Measurements from ENCODE around the gene EXOC7. TPM values are rescaled to one million over a fixed set of nuclear protein-coding genes. Genes with fewer than 3 reads are reported as not detected.

EXOC7 gene, protein sequence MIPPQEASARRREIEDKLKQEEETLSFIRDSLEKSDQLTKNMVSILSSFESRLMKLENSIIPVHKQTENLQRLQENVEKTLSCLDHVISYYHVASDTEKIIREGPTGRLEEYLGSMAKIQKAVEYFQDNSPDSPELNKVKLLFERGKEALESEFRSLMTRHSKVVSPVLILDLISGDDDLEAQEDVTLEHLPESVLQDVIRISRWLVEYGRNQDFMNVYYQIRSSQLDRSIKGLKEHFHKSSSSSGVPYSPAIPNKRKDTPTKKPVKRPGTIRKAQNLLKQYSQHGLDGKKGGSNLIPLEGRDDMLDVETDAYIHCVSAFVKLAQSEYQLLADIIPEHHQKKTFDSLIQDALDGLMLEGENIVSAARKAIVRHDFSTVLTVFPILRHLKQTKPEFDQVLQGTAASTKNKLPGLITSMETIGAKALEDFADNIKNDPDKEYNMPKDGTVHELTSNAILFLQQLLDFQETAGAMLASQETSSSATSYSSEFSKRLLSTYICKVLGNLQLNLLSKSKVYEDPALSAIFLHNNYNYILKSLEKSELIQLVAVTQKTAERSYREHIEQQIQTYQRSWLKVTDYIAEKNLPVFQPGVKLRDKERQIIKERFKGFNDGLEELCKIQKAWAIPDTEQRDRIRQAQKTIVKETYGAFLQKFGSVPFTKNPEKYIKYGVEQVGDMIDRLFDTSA
- 100 to 1,000 TPM; 138 to 167 (median 154) TPM for polyA plus RNA-seq (ENCODE audit: insufficient read length in 4 of 4)

DNA sequence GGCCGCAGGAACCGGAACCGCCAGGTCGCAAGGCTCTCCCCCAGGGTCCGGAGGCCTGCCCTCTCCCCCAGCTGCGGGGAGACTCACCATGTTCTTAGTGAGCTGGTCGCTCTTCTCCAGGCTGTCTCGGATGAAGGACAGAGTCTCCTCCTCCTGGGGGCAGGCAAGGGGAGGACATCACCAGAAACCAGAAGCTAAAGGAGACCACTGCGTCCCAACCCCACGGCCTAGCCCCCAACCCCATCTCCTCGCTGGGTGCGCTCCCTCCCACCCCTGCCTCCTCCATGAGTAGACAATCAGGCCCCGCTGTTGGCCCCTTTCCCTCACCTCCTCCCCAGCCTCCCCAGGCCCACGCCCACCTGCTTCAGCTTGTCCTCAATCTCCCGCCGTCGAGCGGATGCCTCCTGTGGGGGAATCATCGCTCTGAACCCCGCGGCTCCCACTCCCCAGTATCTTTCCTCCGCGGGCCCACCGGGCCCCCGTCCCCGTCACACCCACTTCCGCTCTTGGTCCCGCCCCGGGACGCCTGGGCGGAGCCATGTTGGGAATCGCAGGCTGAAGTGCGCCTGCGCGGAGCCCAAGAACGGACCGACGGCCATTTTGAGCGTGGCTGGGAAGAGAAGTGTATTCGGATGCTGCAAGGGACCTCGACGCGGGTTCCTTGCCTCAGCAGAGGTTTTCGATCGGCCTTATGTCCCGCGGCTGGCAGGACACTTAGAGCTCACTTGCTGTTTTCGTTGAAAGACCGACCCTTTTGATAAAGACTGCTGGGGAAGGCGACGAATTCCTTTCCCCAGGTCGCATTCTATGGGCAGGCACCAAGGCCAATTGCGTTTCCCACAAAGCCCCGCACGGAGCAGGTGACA, at the start of gene EXOC7:
EXOC7 (minus strand) TSS at position 514 of the 866 bp plus-strand sequence; CDS start at position 419, 95 bp downstream.
- DNase-seq (ENCODE audit: low read depth in 4 of 4, low spot score in 3 of 4): peak; percentile 87 to 92 (median 89)

DNA sequence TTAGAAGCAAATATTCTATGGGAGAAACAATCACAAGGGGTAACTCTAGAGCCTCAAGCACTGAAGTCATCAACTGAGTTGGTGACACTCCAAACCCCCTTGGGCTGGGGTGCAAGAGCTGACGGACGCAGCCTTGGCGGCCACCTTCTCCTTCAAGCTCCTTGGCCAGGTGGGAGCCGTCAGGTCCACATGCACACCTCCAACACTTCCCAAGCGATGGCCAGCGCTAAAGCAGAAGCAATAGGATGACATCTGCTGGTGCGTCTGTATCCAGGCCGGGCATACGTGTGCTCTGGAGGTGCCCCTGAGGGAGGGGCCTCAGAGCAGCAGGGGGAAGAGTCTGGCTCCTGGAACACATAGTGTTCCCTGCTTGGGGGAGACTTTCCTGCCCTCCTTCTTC, 49.6 kb upstream of the EXOC7 start:
- no peak for DNase-seq (ENCODE audit: low read depth in 4 of 4, low spot score in 3 of 4)

DNA sequence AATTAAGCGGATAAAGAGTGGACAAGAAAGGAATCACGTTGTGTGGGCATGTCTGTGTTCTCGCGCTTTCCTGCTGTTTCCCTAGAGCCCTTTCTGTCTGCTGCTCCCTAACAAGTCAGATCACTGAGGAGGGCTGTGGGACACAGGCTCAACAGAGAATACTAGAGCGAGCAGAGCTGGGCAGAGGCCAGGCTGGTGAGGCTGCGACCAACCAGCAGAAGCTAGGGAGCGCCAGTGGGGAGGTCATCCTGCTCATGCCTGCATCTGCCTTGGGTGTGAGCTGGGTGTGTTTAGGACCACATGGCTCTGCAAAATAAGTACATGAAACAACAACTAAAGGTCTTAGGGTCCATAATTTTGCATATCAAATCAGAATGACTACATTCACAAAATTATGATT, 49.0 kb upstream of the EXOC7 start:
- DNase-seq (ENCODE audit: low read depth in 4 of 4, low spot score in 3 of 4): no peak

DNA sequence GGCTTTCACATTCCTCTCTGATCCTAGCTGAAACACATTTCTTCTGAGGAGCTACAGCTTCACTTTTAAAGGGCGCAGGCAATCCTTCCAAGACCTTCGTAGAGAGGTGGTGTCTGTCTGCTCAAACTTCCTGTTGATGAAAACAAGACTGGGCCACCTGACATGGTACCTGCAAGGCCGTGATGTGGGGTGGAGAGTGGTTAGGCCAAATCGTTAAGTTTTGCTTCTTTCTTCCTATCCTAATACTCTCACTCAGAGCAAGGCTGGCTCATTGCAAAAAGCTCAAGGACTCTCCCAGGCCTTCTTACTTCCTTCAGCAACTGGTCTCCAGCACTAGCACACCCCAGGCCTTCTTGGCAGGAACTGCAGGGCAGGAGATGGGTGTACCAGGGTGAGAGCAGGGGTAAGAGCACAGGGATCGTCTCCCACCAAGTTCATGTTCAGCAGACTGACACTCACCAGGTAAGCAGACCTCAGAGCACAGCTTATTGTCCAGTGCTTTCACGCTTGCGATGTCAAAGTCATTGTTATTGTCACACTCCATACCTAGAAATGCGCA, 48.4 kb upstream of the EXOC7 start:
- DNase-seq (ENCODE audit: low read depth in 4 of 4, low spot score in 3 of 4): no peak

DNA sequence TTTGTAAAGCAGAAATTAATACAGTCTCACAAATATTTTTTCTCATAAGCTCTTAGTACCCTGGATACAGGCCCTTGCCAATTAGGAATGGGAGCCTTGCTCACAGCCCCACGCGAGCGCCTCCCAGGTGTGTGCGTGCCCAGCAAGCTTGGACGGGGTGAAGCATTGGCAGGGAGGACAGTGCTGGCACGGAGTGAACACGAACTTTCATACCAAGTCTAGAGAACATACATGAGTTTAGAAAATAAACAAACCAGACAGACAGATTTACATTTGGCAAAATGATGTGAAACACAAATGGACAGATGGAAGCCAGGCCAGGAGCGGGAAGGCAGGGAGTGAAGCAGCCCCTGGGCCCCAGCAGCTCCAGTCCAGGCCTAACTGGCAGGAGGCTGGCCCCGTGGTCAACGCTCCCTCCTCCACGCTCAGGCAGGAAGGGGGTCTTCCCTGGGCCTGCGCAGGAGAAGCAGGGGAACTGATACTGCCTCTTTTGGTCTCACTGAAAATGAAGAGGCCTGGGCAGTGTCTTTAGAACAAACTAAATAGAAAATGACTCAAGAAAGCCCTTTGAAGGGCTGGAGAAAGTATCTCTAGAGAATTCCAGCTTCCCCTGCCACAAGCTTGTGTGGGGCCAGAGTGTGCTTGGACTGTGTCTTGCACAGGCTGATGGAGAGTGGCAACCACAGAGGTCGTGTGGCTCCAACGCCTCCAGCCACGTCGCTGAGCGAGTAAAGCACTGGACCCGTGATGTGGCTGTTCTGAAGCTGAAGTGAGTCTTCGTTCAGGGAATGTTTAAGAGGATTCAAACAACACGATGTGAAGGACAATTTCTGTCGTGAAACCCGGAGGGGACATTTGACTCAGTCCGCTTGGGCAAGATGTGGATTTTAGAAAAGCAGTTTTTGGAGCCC, 47.4 kb upstream of the EXOC7 start:
- no peak for DNase-seq (ENCODE audit: low read depth in 4 of 4, low spot score in 3 of 4)

DNA sequence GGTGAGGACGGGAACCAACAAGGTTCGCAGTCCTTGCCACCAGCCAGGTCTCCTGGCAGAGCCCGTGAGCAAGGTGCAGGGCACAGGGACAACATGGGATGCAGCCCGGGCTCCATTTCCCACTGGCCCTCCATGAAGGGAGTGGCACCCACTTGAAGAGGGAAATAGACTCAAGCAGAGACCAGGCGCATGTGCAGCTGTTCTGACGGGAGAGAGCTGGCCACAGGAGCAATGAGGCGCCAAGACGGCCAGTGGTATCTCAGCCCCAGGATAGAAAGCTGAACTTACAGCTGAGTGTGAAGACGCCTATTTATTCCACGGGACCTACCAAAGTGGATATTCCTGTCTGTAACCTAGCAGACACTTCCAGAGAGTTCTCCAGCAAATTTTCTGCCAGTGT, 45.6 kb upstream of the EXOC7 start:
- DNase-seq (ENCODE audit: low read depth in 4 of 4, low spot score in 3 of 4): no peak

DNA sequence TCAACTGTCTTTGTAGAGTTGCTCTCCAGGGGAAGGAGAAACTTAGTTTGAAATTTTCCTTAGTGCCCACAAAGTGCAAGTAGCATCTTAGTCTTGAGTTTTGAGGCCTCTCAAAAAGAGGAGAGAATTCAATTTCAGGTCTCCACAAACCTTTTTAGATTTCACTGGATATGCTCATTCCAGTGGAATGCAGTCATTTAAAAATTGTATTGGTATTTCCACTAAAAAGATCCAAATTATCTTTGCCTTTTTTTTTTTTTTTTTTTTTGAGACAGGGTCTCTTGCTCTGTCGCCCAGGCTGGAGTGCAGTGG, 44.4 kb upstream of the EXOC7 start:
- DNase-seq (ENCODE audit: low read depth in 4 of 4, low spot score in 3 of 4): no peak

DNA sequence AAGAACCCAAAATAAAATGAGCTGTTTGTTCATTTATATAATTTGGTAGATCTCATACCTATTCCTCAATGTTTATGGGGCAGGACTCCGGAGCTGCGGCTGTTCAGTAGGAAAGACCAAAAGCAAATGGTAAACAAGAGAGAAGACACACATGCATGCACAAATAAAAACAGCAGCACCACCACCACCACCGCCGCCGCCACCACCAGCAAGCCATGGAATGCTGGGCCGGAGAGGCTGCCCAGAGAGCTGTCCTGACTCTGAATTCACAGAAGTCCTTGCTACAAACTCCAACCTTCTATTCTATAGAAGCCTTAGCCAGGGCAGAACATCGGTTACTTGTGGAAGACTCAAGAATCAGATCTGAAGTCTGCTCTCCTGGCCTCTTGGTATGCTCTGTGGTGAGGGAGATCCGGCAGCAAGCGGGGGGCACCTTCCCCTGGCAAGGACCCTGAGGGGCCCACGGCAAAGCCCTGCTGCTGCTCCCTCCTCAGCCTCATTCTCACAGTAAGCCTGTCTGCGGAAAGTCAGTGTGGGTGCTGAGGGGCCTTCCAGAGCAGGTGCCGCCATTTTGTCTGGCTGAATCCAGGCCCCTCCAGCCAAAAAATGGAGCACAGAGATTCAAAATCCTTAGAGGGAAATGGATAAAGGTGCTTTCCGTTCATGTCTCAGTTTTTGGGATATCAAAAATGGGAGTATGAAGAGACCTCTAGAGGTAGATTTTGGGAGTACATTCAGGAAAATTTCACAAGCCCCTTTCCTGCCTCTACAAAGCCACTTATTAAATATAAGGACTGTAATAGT, 43.8 kb upstream of the EXOC7 start:
- DNase-seq (ENCODE audit: low read depth in 4 of 4, low spot score in 3 of 4): no peak

DNA sequence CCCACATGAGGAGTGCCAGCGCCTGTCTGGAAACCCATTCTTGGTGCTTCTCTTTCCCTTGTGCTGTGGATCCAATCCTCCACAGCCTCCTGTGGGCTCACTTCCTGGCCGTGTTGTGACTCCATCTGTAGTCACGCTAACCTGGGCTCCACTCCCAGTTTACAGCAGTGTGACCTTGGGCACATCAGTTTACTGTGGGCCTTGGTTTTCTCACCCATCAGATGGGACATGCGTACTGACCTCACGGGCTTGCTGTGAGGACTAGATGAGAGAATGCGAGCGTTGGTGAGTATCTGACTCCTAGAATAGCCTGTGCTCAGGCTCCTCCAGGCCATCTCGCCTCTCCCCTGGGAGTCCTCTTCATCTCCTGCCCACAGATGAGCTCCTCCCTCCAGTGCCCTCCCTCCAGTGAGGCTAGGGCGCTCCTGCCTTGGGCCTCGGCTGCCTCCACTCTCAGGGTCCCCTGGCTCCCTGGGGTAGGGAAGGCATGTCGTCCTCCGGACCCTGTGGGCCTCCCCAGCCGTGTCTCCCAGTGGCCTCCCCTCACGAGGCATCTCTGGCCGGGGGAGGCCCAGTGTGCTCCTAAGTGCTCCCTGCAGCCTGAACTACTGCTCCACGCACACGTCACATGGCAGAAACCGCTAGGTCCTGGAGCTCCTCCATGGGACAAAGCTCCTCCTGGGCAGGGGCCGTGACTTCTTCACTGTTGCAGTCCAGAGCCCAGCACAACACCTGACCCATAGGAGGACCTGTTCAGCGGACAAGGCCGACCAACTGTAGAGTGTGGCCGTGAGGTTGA, 42.7 kb upstream of the EXOC7 start:
- no peak for DNase-seq (ENCODE audit: low read depth in 4 of 4, low spot score in 3 of 4)

DNA sequence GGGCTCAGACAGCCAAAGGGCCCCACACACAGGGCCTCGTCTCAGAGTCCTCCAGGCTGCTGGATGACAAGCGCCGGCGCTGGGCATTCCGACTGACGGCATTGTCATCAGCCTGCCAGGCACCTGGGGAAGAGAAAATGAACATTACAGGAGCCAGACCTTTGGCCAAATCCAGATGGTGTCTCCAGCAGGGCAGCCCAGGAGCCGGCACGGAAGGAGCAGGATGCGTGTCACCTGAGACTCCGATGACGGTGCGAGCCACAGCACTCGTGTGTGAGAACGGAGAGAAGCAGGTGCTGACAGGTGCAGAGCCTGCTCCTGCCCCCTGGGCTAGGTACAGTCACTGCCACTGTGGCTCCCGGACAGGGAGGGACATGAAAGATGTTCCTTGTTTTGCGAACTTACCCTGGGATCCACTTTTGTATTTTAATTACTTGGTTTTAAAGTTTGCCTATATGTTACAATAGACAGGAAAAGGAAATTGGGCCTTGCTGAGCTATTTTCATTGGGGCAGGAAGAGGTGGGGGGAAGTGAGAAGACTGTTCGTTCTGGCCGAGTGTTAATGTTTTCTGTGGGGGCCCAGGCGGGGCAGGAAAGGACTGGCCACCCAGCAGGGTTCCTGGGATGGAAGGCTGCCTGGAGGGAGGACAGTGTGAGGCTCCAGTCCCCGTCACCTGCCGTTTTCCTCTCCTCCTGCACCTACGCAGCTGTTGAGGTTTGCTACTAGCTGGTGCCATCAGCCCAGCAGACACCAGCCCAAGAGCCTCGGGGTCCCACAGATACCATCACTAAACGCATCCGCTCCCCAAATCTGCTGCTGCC, 41.9 kb upstream of the EXOC7 start:
- DNase-seq (ENCODE audit: low read depth in 4 of 4, low spot score in 3 of 4): no peak

DNA sequence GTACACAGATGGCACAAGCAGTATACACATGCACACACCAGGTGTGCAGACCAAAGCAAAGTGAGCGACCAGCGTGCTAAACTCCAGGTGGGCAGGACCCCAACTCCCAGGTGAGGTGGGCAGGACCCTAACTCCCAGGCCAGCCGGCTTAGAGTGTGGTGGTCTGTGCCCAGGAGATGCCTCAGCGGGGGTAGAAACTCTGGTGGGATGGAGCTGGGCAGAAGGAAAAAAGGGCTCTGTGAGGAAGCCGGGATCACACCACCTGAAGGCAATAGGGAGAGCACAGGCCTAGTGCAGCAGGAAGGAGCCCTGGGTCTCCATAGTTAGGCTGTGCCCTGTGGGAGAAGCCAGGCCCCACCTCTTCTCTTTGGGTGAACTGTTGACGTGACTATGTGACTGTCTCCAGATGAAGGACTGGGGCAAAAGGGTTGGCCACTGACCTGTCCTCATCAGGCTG, 39.0 kb upstream of the EXOC7 start:
- DNase-seq (ENCODE audit: low read depth in 4 of 4, low spot score in 3 of 4): no peak

DNA sequence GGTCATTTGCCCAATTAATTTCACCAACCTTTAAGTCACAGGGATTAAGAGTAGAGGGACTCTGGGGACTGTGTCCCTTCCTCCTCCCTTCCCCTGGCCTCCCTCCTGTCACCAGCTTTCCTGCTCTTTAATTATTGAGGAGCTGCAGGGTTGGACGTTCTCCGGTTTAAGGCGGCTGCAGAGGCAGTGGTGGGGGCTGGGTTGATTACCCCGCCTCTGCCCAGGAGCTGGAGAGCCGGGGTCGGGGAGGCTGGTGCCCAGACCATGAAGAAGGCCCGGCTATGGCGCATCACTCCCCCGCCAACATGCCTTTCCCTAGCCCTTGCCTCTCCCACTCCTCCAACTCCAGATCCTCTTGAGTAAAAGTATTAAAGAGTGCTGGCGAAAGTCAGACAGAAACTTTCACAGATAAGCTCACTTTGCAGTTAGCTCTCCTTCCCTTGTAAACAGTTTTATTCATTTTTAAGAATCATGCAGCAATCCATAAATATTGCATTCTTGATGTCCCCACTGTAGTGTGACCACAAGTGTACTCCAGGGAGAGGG, 38.5 kb upstream of the EXOC7 start:
- DNase-seq (ENCODE audit: low read depth in 4 of 4, low spot score in 3 of 4): no peak

DNA sequence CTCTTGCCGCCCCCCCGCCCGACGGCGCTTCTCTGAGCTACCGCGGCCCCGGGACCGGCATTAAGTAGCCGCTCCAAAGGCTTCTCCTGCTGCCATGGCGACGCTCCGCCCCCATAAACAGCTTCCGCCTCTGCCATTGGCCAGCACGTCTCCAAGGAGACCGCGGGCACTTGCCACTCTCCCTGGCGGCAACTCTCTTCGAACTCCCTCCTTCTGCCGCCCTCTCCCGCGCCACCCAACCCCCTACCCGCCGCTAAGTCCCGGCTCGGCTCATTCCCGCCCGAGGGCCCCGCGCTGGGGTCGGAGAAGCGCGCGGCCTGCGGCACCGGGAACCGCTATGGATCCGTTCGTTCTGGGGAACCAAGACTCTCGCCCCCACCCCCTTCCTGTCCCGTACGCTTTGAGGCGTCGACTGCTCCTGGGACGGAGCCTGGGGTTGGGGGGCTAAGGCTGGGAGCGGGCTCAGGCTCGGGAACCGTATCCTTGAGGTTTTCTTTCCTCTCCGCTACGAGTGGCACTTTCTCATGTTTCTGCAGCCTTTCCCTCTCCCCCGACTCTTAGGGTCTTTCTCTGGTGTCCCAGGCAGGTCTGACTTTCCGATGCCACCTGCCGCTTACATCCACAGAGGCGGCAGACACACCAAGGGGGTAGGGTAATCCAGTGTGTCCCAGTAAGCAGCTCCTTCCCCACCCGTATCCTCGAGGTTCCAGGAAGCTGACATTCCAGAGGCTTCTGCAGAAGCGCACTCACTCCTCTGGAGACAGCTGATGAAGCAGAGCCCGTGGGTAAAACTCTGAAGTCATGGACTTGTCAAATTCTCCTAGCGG, 37.8 kb upstream of the EXOC7 start, which contains the start of gene FOXJ1:
FOXJ1 (minus strand) TSS at position 34 of the 827 bp plus-strand sequence. CDS start 850 bp downstream, outside the sequence.
- DNase-seq (ENCODE audit: low read depth in 4 of 4, low spot score in 3 of 4): peak; percentile 76 to 91 (median 88)

DNA sequence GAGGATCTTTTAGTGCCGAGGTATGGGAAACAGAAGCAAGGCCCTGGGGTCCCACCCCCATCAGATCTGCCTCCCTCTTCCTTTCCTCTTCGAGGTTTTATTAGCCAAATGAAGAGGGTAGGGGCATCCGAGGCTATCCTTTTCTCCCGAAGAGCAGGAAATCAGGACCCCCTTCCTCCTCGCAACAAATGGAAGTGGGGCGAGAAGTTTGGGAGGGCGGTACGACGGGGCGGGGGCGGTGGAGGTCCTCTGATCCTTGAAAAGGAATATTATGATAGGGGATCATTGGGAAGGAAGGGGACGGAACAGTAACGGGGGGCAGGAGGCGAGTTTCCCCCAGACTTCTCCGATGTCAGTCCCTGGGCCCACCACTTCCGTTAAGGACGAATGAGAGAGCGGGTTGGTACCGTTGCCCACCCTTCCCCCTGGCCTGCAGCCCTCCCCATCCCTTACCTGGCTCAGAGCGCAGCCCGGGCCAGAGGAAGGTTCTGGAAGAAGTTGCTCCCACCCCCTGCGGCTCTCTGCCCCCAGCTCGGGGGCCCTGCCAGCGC, 37.1 kb upstream of the EXOC7 start:
- no peak for DNase-seq (ENCODE audit: low read depth in 4 of 4, low spot score in 3 of 4)

DNA sequence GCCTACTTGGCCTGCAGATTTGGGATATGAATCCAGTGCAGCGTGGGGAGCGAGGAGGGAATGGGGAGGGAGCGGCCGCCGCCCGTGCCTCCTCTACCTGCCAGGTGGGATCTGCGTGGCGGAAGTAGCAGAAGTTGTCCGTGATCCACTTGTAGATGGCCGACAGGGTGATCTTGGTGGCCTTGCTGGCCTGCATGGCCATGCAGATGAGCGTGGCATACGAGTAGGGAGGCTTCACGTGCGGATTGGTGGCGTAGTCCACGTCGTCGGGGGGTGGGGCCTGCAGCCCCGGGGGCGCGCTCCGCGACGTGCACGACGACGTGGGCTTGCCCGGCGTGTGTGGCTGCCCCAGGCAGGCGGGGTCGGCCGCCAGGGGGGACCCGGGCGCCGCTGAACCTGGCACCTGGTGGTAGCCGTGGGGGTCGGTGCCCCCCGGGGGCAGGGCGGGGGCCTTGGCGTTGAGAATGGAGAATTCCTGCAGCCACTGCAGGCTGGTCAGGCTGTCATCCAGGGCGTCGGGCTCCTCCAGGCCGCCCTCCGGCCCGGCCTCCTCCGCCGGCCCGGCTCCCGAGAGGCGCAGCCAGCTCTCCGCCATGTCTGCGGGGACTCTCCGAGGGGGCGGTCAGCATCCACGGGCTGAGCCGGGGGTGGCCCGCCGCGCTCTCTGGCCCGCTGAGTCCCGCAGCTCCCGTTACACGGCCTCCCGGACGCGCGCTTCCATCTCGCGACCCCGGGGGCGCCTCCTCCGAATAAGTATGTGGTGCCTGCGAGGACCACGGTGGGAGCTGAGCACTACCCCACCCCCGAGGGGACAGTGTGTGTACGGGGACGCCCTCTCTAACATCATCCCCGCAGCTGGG, 36.4 kb upstream of the EXOC7 start:
- DNase-seq (ENCODE audit: low read depth in 4 of 4, low spot score in 3 of 4): no peak
